Upper lobe of left lung (tissue), 6 donors: ENCODE measurements around the gene MYO1G. TPM values are rescaled to one million over a fixed set of nuclear protein-coding genes. Genes with fewer than 3 reads are reported as not detected.
"Not testable (repeated sequence)": the region's sequence is repeated elsewhere in the genome, so short reads cannot be mapped to it uniquely, and the experiment has no call there.

Source experiments
- ATAC-seq, 2 donors: fragments of 200-7000 bp; cut with Tn5 transposase; one replicate each; pipeline ENCODE4 v1.9.1; 2022; ENCODE audit warnings: mild to moderate bottlenecking in 2 of 2, moderate library complexity in 2 of 2; ENCODE audit not compliant: low FRiP score in 2 of 2
- DNase-seq, 2 donors: peaks; one replicate each; pipeline ENCODE4 v3.0.0-alpha.2; 2019 to 2020
- H3K27ac ChIP-seq, 4 donors: fragments of 200-600 bp; sonication (generic); one replicate each; pipeline ENCODE4 v1.5.1; 2016 to 2019
- H3K27me3 ChIP-seq, 4 donors: fragments of 200-600 bp; sonication (generic); one replicate each; pipeline ENCODE4 v1.5.1; 2017 to 2019
- H3K36me3 ChIP-seq, 4 donors: fragments of 200-600 bp; sonication (generic); one replicate each; pipeline ENCODE4 v1.5.1; 2016 to 2019
- H3K4me1 ChIP-seq, 4 donors: fragments of 200-600 bp; sonication (generic); one replicate each; pipeline ENCODE4 v1.5.1; 2018 to 2019
- H3K4me3 ChIP-seq, 4 donors: fragments of 200-600 bp; sonication (generic); one replicate each; pipeline ENCODE4 v1.5.1; 2017 to 2019; ENCODE audit warnings: mild to moderate bottlenecking in 2 of 4, moderate library complexity in 1 of 4
- H3K9me3 ChIP-seq, 4 donors: fragments of 200-600 bp; sonication (generic); one replicate each; pipeline ENCODE4 v1.5.1; 2018 to 2019
- EP300 ChIP-seq, 4 donors: sonication (generic); formaldehyde crosslinking; IDR thresholded peaks; one replicate each; pipeline ENCODE4 v1.5.1; 2017; ENCODE audit warnings: antibody characterized with exemption in 4 of 4, control low read depth in 2 of 4
- POLR2A ChIP-seq, 4 donors: fragments of 450-650 bp; IDR thresholded peaks; one replicate each; pipeline ENCODE4 v1.5.1; 2016 to 2017; ENCODE audit warnings: antibody characterized with exemption in 4 of 4, mild to moderate bottlenecking in 2 of 4
- POLR2AphosphoS5 ChIP-seq, 2 donors: sonication (generic); formaldehyde crosslinking; IDR thresholded peaks; one replicate each; pipeline ENCODE4 v1.5.1; 2017; ENCODE audit warnings: antibody characterized with exemption in 2 of 2
- WGBS, 2 donors: methylation state at CpG; one replicate each; pipeline ENCODE4 v1.1.5; 2017 to 2018; 5-methylcytosine and 5-hydroxymethylcytosine counted together
- total RNA-seq, 6 donors: library from RNA; depleted of rRNA in 4 of 6; stranded (reverse); fragments of >200 nt in 4 of 6; gene quantifications; one replicate each; pipeline versions ENCODE4 v1.1.0 to v1.2.1, GENCODE V29; 2016 to 2021
- TF ChIP-seq, protein P1 (sequence below), 6 experiments: fragments of 450-650 bp in 4 of 6; fragments of 200-600 bp in 2 of 6; sonication (generic) in 2 of 6; IDR thresholded peaks; one replicate each; pipeline ENCODE4 v1.5.1; 2016 to 2019; ENCODE audit warnings: antibody characterized with exemption in 6 of 6
- donor health status: DM: no; HTN: no; CAD: no; lungs with moderate emphysema.
- donor health status: DM: no; HTN: yes; CAD: no; lungs with severe emphysema.

The MYO1G gene
- total RNA-seq, 6 donors from 2014 or later, result 19.7 to 51.3 (median 38.0) TPM

DNA sequence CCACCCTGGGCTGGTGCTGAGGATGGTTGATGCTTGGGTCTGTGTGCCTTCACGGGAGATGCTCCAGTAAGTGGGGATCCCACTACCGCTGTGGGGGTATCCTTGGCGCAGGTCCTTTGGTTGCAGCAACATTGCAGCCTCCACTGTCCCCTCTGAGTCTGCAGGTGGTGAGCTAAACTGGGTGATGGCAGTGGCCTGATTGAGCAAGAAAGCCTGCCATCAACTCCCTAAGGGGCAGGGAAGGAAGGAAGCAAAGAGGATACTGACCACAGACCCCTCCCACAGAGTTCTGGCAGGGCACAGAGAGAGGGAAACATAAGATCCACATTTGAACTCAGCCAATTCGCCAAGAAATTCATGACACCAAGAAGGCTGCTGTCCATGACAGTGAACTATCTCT is 43.2 kb downstream of the MYO1G start:
- 55 to 67% methylated on average over 1 to 4 of the region's 4 CpGs for WGBS, 2 donors
- DNase-seq (no peak), ATAC-seq (no peak)
- TF ChIP-seq, protein P1, sequence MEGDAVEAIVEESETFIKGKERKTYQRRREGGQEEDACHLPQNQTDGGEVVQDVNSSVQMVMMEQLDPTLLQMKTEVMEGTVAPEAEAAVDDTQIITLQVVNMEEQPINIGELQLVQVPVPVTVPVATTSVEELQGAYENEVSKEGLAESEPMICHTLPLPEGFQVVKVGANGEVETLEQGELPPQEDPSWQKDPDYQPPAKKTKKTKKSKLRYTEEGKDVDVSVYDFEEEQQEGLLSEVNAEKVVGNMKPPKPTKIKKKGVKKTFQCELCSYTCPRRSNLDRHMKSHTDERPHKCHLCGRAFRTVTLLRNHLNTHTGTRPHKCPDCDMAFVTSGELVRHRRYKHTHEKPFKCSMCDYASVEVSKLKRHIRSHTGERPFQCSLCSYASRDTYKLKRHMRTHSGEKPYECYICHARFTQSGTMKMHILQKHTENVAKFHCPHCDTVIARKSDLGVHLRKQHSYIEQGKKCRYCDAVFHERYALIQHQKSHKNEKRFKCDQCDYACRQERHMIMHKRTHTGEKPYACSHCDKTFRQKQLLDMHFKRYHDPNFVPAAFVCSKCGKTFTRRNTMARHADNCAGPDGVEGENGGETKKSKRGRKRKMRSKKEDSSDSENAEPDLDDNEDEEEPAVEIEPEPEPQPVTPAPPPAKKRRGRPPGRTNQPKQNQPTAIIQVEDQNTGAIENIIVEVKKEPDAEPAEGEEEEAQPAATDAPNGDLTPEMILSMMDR (IDR thresholded peaks at IDR 0.05), result no peak
- TF ChIP-seq EP300 (IDR thresholded peaks at IDR 0.05), result no peak
- TF ChIP-seq POLR2A (IDR thresholded peaks at IDR 0.05), result no peak
- no peak for TF ChIP-seq POLR2AphosphoS5 (IDR thresholded peaks at IDR 0.05)
- H3K9me3 ChIP-seq, result no peaks in the 10 kb centered on the region
- no peak overlapping the region for H3K4me3 ChIP-seq
- H3K27me3 ChIP-seq, result no peaks in the 10 kb centered on the region
- no peaks in the 10 kb centered on the region for H3K36me3 ChIP-seq
- no peak overlapping the region for H3K27ac ChIP-seq
- H3K4me1 ChIP-seq, result no peaks in the 10 kb centered on the region

DNA sequence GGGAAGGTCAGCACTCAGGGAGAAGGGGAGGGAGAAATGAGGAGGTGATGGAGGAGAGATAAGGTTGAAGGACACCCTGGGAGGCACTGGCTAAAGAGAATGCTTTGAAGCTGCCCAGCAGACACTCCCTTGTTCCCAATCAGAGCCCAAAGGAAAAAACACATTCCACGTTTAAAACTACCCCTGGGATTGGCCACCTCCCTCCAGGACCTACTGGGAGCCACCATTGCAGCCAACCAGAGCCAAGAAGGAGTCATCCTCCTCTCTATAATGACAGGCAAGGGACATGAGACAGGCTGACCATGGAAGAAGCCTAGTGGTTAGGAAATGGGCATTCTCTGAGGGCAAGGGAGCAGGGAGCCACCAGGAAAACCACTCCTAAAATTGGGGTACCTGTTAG is 43.8 kb downstream of the MYO1G start:
- DNase-seq (no peak), ATAC-seq (no peak)
- Histone ChIP-seq H3K4me3 (no peak overlapping the region), H3K27me3 (no peaks in the 10 kb centered on the region), H3K36me3 (no peaks in the 10 kb centered on the region), H3K9me3 (no peaks in the 10 kb centered on the region), H3K27ac (no peak overlapping the region), H3K4me1 (no peaks in the 10 kb centered on the region)
- TF ChIP-seq POLR2A (IDR thresholded peaks at IDR 0.05) (no peak), POLR2AphosphoS5 (IDR thresholded peaks at IDR 0.05) (no peak), EP300 (IDR thresholded peaks at IDR 0.05) (no peak)
- TF ChIP-seq, protein P1 (IDR thresholded peaks at IDR 0.05), result no peak
- 19 to 40% methylated on average over 1 of the region's 1 CpG for WGBS, 2 donors

DNA sequence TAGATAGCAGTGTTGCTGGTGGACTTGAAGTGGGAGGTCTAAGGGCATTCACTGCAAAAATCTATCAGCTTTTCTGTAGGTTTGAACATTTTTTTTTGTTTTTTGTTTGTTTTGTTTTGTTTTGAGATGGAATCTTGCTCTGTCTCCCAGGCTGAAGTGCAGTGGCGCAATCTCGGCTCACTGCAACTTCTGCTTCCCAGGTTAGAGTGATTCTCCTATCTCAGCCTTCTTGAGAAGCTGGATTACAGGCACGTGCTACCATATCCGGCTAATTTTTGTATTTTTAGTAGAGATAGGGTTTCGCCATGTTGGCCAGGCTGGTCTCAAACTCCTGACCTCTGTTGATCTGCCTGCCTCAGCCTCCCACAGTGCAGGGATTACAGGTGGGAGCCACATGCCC is 44.3 kb downstream of the MYO1G start:
- WGBS, 2 donors, result 72 to 74% methylated on average over 5 of the region's 5 CpGs
- not testable (repeated sequence) for H3K4me3 ChIP-seq

DNA sequence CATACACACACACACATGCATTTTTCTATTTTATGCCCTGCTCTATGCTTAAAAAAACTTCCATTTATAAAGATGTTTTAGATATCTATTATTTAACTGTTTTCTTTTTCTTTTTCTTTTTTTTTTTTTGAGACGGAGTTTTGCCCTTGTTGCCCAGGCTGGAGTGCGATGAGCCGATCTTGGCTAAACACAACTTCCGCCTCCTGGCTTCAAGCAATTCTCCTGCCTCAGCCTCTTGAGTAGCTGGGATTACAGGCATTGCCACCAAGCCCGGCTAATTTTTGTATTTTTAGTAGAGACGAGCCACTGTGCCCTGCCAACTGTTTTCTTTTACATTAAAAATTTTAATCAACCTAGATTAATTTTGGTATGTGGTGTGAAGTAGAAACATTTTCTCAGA is 47.9 kb downstream of the MYO1G start:
- WGBS, 2 donors, result 87 to 88% methylated on average over 6 of the region's 6 CpGs
- no peaks in the 10 kb centered on the region for H3K27me3 ChIP-seq
- H3K27ac ChIP-seq, result no peak overlapping the region
- no peaks in the 10 kb centered on the region for H3K9me3 ChIP-seq
- no peaks in the 10 kb centered on the region for H3K4me1 ChIP-seq
- H3K4me3 ChIP-seq, result no peak overlapping the region
- TF ChIP-seq POLR2A (IDR thresholded peaks at IDR 0.05) (no peak), POLR2AphosphoS5 (IDR thresholded peaks at IDR 0.05) (no peak), EP300 (IDR thresholded peaks at IDR 0.05) (no peak)
- TF ChIP-seq, protein P1 (IDR thresholded peaks at IDR 0.05), result no peak
- H3K36me3 ChIP-seq, result no peaks in the 10 kb centered on the region
- DNase-seq, result no peak
- ATAC-seq, result no peak

More for the DNA sequence above, 44.3 kb downstream of the MYO1G start:
- H3K27me3 ChIP-seq, H3K27ac ChIP-seq, H3K36me3 ChIP-seq, H3K4me1 ChIP-seq, H3K9me3 ChIP-seq, DNase-seq, ATAC-seq: not testable (repeated sequence)

DNA sequence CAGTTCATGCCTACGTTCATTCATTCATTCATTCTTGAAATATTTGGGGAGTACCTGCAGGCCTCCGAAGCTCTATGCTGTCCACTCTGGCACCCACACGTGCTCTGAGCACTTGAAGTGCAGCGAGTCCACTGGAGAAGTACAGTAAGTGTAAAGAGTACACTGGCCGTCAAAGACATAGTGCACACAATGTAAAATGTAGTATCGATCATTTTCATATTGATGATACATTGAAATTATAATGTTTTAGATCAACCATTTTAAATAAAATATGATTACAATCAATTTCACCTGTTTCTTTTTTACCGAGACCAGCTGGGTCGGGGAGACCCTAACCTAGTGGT is 56.5 kb downstream of the MYO1G start:
- Histone ChIP-seq H3K27me3 (no peaks in the 10 kb centered on the region), H3K4me3 (no peak overlapping the region), H3K4me1 (peaks cover 0 to 6% (median 2%) of the 10 kb centered on the region in 4 donors), H3K27ac (no peak overlapping the region), H3K36me3 (no peaks in the 10 kb centered on the region), H3K9me3 (no peaks in the 10 kb centered on the region)
- 57 to 62% methylated on average over 8 of the region's 8 CpGs for WGBS, 2 donors
- TF ChIP-seq POLR2A (IDR thresholded peaks at IDR 0.05) (no peak), POLR2AphosphoS5 (IDR thresholded peaks at IDR 0.05) (no peak), EP300 (IDR thresholded peaks at IDR 0.05) (no peak)
- TF ChIP-seq, protein P1 (IDR thresholded peaks at IDR 0.05), result no peak
- DNase-seq, result no peak
- peak in 1 of 2 donors; percentile 44 for ATAC-seq
